ENCODE results near the gene CD44. TPM values are rescaled to one million over a fixed set of nuclear protein-coding genes. Genes with fewer than 3 reads are reported as not detected.
"Not testable (repeated sequence)": the region's sequence is repeated elsewhere in the genome, so short reads cannot be mapped to it uniquely, and the experiment has no call there.

Gene CD44
- 75.0 TPM for total RNA-seq
- 100 to 1,000 TPM; 112 to 192 (median 139) TPM for polyA plus RNA-seq (ENCODE audit: insufficient read depth in 1 of 8, insufficient read length in 8 of 8, low replicate concordance in 1 of 8)
- long read RNA-seq, donor 1, full-length matches to known transcripts = 15 of 22 reads
- long read RNA-seq, donor 1, partial matches to known transcripts = 7 of 22 reads
- long read RNA-seq, donor 1, other reads (novel, unspliced or antisense) = 0 of 22 reads
- long read RNA-seq, donor 2, full-length matches to known transcripts = 3 of 9 reads
- long read RNA-seq, donor 2, partial matches to known transcripts = 6 of 9 reads
- long read RNA-seq, donor 2, other reads (novel, unspliced or antisense) = 0 of 9 reads
- long read RNA-seq, donor 3, full-length matches to known transcripts = 12 of 18 reads
- long read RNA-seq, donor 3, partial matches to known transcripts = 6 of 18 reads
- long read RNA-seq, donor 3, other reads (novel, unspliced or antisense) = 0 of 18 reads
- long read RNA-seq, donor 4, full-length matches to known transcripts = 8 of 22 reads
- long read RNA-seq, donor 4, partial matches to known transcripts = 14 of 22 reads
- long read RNA-seq, donor 4, other reads (novel, unspliced or antisense) = 0 of 22 reads
- long read RNA-seq, donor 5, full-length matches to known transcripts = 42 of 106 reads
- long read RNA-seq, donor 5, partial matches to known transcripts = 64 of 106 reads
- long read RNA-seq, donor 5, other reads (novel, unspliced or antisense) = 0 of 106 reads
- long read RNA-seq, donor 6, full-length matches to known transcripts = 24 of 53 reads
- long read RNA-seq, donor 6, partial matches to known transcripts = 29 of 53 reads
- long read RNA-seq, donor 6, other reads (novel, unspliced or antisense) = 0 of 53 reads
- long read RNA-seq, donor 7, full-length matches to known transcripts = 17 of 99 reads
- long read RNA-seq, donor 7, partial matches to known transcripts = 82 of 99 reads
- long read RNA-seq, donor 7, other reads (novel, unspliced or antisense) = 0 of 99 reads
- long read RNA-seq, donor 8, full-length matches to known transcripts = 8 of 46 reads
- long read RNA-seq, donor 8, partial matches to known transcripts = 38 of 46 reads
- long read RNA-seq, donor 8, other reads (novel, unspliced or antisense) = 0 of 46 reads
- long read RNA-seq, donor 9, full-length matches to known transcripts = 18 of 59 reads
- long read RNA-seq, donor 9, partial matches to known transcripts = 41 of 59 reads
- long read RNA-seq, donor 9, other reads (novel, unspliced or antisense) = 0 of 59 reads
- long read RNA-seq, donor 10, full-length matches to known transcripts = 20 of 83 reads
- long read RNA-seq, donor 10, partial matches to known transcripts = 63 of 83 reads
- long read RNA-seq, donor 10, other reads (novel, unspliced or antisense) = 0 of 83 reads
- long read RNA-seq, donor 11, full-length matches to known transcripts = 17 of 54 reads
- long read RNA-seq, donor 11, partial matches to known transcripts = 37 of 54 reads
- long read RNA-seq, donor 11, other reads (novel, unspliced or antisense) = 0 of 54 reads

GRCh38 chr11:35138943-35139721, at the start of gene CD44:
Gene CD44 (plus strand): TSS chr11:35139171. CDS start chr11:35139304, 133 bp downstream.
- Histone ChIP-seq H3K27me3 (ENCODE audit: control insufficient read depth, insufficient read depth, low read length) (peaks cover 5% of the 10 kb centered on the region), H3K4me1 (ENCODE audit: control insufficient read depth, insufficient read depth, low read length) (peaks cover 38% of the 10 kb centered on the region), H3K9me3 (replicated peaks; ENCODE audit: control insufficient read depth, low read depth, low read length) (no peaks in the 10 kb centered on the region), H3K27ac (ENCODE audit: low read length) (peak within 1 kb of the TSS; percentile 96), H3K4me3 (ENCODE audit: low read length) (peak within 1 kb of the TSS; percentile 94), H3K36me3 (ENCODE audit: control insufficient read depth, insufficient read depth, low read length) (peaks cover 9% of the 10 kb centered on the region)
- DNase-seq = peak; percentile 94
- WGBS (ENCODE audit: insufficient coverage) = under 1% methylated on average over 55 of the region's 55 CpGs

GRCh38 chr11:35089666-35090065, 49.3 kb upstream of the CD44 start:
- no CpG with 5 or more reads among the region's 1 CpG for WGBS (ENCODE audit: insufficient coverage)
- DNase-seq = no peak
- Histone ChIP-seq H3K27ac (ENCODE audit: low read length) (no peak overlapping the region), H3K4me1 (ENCODE audit: control insufficient read depth, insufficient read depth, low read length) (peaks cover 33% of the 10 kb centered on the region), H3K27me3 (ENCODE audit: control insufficient read depth, insufficient read depth, low read length) (no peaks in the 10 kb centered on the region), H3K4me3 (ENCODE audit: low read length) (no peak overlapping the region), H3K36me3 (ENCODE audit: control insufficient read depth, insufficient read depth, low read length) (no peaks in the 10 kb centered on the region), H3K9me3 (replicated peaks; ENCODE audit: control insufficient read depth, low read depth, low read length) (no peaks in the 10 kb centered on the region)

GRCh38 chr11:35090125-35090524, 48.8 kb upstream of the CD44 start:
- DNase-seq = no peak
- H3K36me3 ChIP-seq (ENCODE audit: control insufficient read depth, insufficient read depth, low read length) = no peaks in the 10 kb centered on the region
- no peaks in the 10 kb centered on the region for H3K9me3 ChIP-seq (replicated peaks; ENCODE audit: control insufficient read depth, low read depth, low read length)
- H3K4me1 ChIP-seq (ENCODE audit: control insufficient read depth, insufficient read depth, low read length) = peaks cover 29% of the 10 kb centered on the region
- no peak overlapping the region for H3K27ac ChIP-seq (ENCODE audit: low read length)
- H3K4me3 ChIP-seq (ENCODE audit: low read length) = no peak overlapping the region
- no peaks in the 10 kb centered on the region for H3K27me3 ChIP-seq (ENCODE audit: control insufficient read depth, insufficient read depth, low read length)
- WGBS (ENCODE audit: insufficient coverage) = 100% methylated on average over 1 of the region's 4 CpGs

- not testable (repeated sequence) for H3K4me3 ChIP-seq (ENCODE audit: low read length); H3K27me3 ChIP-seq (ENCODE audit: control insufficient read depth, insufficient read depth, low read length); DNase-seq; H3K27ac ChIP-seq (ENCODE audit: low read length); H3K9me3 ChIP-seq (replicated peaks; ENCODE audit: control insufficient read depth, low read depth, low read length); H3K36me3 ChIP-seq (ENCODE audit: control insufficient read depth, insufficient read depth, low read length)
- WGBS (ENCODE audit: insufficient coverage) = 64% methylated on average over 5 of the region's 6 CpGs
- H3K4me1 ChIP-seq (ENCODE audit: control insufficient read depth, insufficient read depth, low read length) = peaks cover 24% of the 10 kb centered on the region
Measured at GRCh38 chr11:35090991-35091390, 48.0 kb upstream of the CD44 start.

GRCh38 chr11:35096723-35097122, 42.2 kb upstream of the CD44 start:
- no peaks in the 10 kb centered on the region for H3K27me3 ChIP-seq (ENCODE audit: control insufficient read depth, insufficient read depth, low read length)
- peaks cover 27% of the 10 kb centered on the region for H3K4me1 ChIP-seq (ENCODE audit: control insufficient read depth, insufficient read depth, low read length)
- no peak overlapping the region for H3K27ac ChIP-seq (ENCODE audit: low read length)
- DNase-seq = no peak
- no peak overlapping the region for H3K4me3 ChIP-seq (ENCODE audit: low read length)
- no peaks in the 10 kb centered on the region for H3K36me3 ChIP-seq (ENCODE audit: control insufficient read depth, insufficient read depth, low read length)
- no CpG with 5 or more reads among the region's 2 CpGs for WGBS (ENCODE audit: insufficient coverage)
- H3K9me3 ChIP-seq (replicated peaks; ENCODE audit: control insufficient read depth, low read depth, low read length) = no peaks in the 10 kb centered on the region

- peak; percentile 60 for DNase-seq
- H3K4me1 ChIP-seq (ENCODE audit: control insufficient read depth, insufficient read depth, low read length) = peaks cover 30% of the 10 kb centered on the region
- no peaks in the 10 kb centered on the region for H3K36me3 ChIP-seq (ENCODE audit: control insufficient read depth, insufficient read depth, low read length)
- H3K4me3 ChIP-seq (ENCODE audit: low read length) = no peak overlapping the region
- no peaks in the 10 kb centered on the region for H3K27me3 ChIP-seq (ENCODE audit: control insufficient read depth, insufficient read depth, low read length)
- no peaks in the 10 kb centered on the region for H3K9me3 ChIP-seq (replicated peaks; ENCODE audit: control insufficient read depth, low read depth, low read length)
- H3K27ac ChIP-seq (ENCODE audit: low read length) = peak overlapping the region; percentile 62
- WGBS (ENCODE audit: insufficient coverage) = 31% methylated on average over 3 of the region's 5 CpGs
Measured at GRCh38 chr11:35097814-35098455, 41.0 kb upstream of the CD44 start.

GRCh38 chr11:35098855-35099254, 40.1 kb upstream of the CD44 start:
- WGBS (ENCODE audit: insufficient coverage) = 57% methylated on average over 1 of the region's 5 CpGs
- Histone ChIP-seq H3K4me3 (ENCODE audit: low read length) (no peak overlapping the region), H3K9me3 (replicated peaks; ENCODE audit: control insufficient read depth, low read depth, low read length) (no peaks in the 10 kb centered on the region), H3K4me1 (ENCODE audit: control insufficient read depth, insufficient read depth, low read length) (peaks cover 34% of the 10 kb centered on the region), H3K36me3 (ENCODE audit: control insufficient read depth, insufficient read depth, low read length) (no peaks in the 10 kb centered on the region), H3K27ac (ENCODE audit: low read length) (peak overlapping the region; percentile 89), H3K27me3 (ENCODE audit: control insufficient read depth, insufficient read depth, low read length) (no peaks in the 10 kb centered on the region)
- no peak for DNase-seq

- no peaks in the 10 kb centered on the region for H3K9me3 ChIP-seq (replicated peaks; ENCODE audit: control insufficient read depth, low read depth, low read length)
- H3K4me3 ChIP-seq (ENCODE audit: low read length) = no peak overlapping the region
- peak; percentile 69 for DNase-seq
- WGBS (ENCODE audit: insufficient coverage) = 79% methylated on average over 3 of the region's 6 CpGs
- no peaks in the 10 kb centered on the region for H3K27me3 ChIP-seq (ENCODE audit: control insufficient read depth, insufficient read depth, low read length)
- H3K4me1 ChIP-seq (ENCODE audit: control insufficient read depth, insufficient read depth, low read length) = peaks cover 34% of the 10 kb centered on the region
- H3K36me3 ChIP-seq (ENCODE audit: control insufficient read depth, insufficient read depth, low read length) = no peaks in the 10 kb centered on the region
- peak overlapping the region; percentile 89 for H3K27ac ChIP-seq (ENCODE audit: low read length)
Measured at GRCh38 chr11:35099278-35100012, 39.5 kb upstream of the CD44 start.
